Natural killer cell (primary cell): ENCODE results near the gene CDH11. TPM values are rescaled to one million over a fixed set of nuclear protein-coding genes. Genes with fewer than 3 reads are reported as not detected.

ENCODE experiments used
- ATAC-seq, 3 donors: fragments of 150-1000 bp in 2 of 3; fragments of 200-7000 bp in 1 of 3; cut with Tn5 transposase; 1 replicate in 1 of 3; 2 replicates in 2 of 3; pipeline ENCODE4 v1.10.0; 2021; ENCODE audit warnings: mild to moderate bottlenecking in 2 of 3, moderate library complexity in 2 of 3
- DNase-seq, 2 donors: peaks; one replicate each; pipeline versions ENCODE4 v3.0.0 to v3.0.0-alpha.2; 2013 to 2021; ENCODE audit warnings: mixed read lengths in 1 of 2
- H3K27ac ChIP-seq: one replicate; pipeline ENCODE4 v1.5.1; 2013; ENCODE audit warnings: mild to moderate bottlenecking, low read length
- H3K27me3 ChIP-seq: one replicate; pipeline ENCODE4 v1.6.1; 2013; ENCODE audit warnings: low read length; ENCODE audit not compliant: control insufficient read depth, insufficient read depth
- H3K36me3 ChIP-seq: one replicate; pipeline ENCODE4 v1.6.1; 2013; ENCODE audit warnings: low read length; ENCODE audit not compliant: control insufficient read depth, insufficient read depth
- H3K4me1 ChIP-seq: one replicate; pipeline ENCODE4 v1.6.1; 2013; ENCODE audit warnings: low read length; ENCODE audit not compliant: control insufficient read depth, insufficient read depth
- H3K4me3 ChIP-seq: one replicate; pipeline ENCODE4 v1.5.1; 2013; ENCODE audit warnings: low read length
- H3K9me3 ChIP-seq: one replicate; pipeline ENCODE4 v1.6.1; 2013; ENCODE audit warnings: low read length; ENCODE audit not compliant: control insufficient read depth, insufficient read depth
- H3K27ac Mint-ChIP-seq, 2 donors: one replicate each; pipeline ENCODE4 v1.8.0; 2022; ENCODE audit warnings: mild to moderate bottlenecking in 2 of 2, mixed read lengths in 2 of 2, moderate library complexity in 1 of 2
- H3K27me3 Mint-ChIP-seq, 2 donors: one replicate each; pipeline ENCODE4 v1.8.0; 2022; ENCODE audit warnings: low read depth in 2 of 2, mixed read lengths in 2 of 2
- H3K36me3 Mint-ChIP-seq: one replicate; pipeline ENCODE4 v1.8.0; 2022; ENCODE audit warnings: mixed read lengths
- H3K4me1 Mint-ChIP-seq, 2 donors: one replicate each; pipeline ENCODE4 v1.8.0; 2022; ENCODE audit warnings: mixed read lengths in 2 of 2
- H3K4me3 Mint-ChIP-seq: one replicate; pipeline ENCODE4 v1.8.0; 2022; ENCODE audit warnings: mild to moderate bottlenecking, moderate library complexity, mixed read lengths
- H3K9me3 Mint-ChIP-seq, 2 donors: one replicate each; pipeline ENCODE4 v1.8.0; 2022; ENCODE audit warnings: mixed read lengths in 2 of 2
- CTCF ChIP-seq: fragments of 200-600 bp; IDR thresholded peaks from one replicate; pipeline ENCODE4 v1.8.0; 2022; ENCODE audit warnings: antibody characterized with exemption
- WGBS: methylation state at CpG from one replicate; pipeline ENCODE4 v1.1.7; 2013; ENCODE audit warnings: missing lambda C conversion rate; ENCODE audit not compliant: insufficient coverage; 5-methylcytosine and 5-hydroxymethylcytosine counted together
- intact Hi-C: fragments of 100-400 bp; cut with micrococcal nuclease; formaldehyde crosslinking; loops from one replicate; pipeline ENCODE4 v1.14.2; 2022
- total RNA-seq, 4 donors: library from RNA; stranded (reverse); fragments of 120-200 nt in 1 of 4; gene quantifications; one replicate each; pipeline versions ENCODE4 v1.2.3 to v1.2.4, GENCODE V29; 2013 to 2022

CDH11 gene
- total RNA-seq, 3 donors from 2014 or later (not counting 1 experiment from before 2014, with no cell fraction given) = not detected

- H3K36me3 Mint-ChIP-seq = no peaks in the 10 kb centered on the region
- no peak overlapping the region for H3K4me3 Mint-ChIP-seq
- no peak for TF ChIP-seq CTCF
- H3K27ac Mint-ChIP-seq = no peak overlapping the region
- H3K4me1 ChIP-seq = no peaks in the 10 kb centered on the region
- peaks cover 14 to 18% of the 10 kb centered on the region in 2 donors for H3K9me3 Mint-ChIP-seq
- no peaks in the 10 kb centered on the region for H3K27me3 ChIP-seq
- H3K27ac ChIP-seq = no peak overlapping the region
- H3K36me3 ChIP-seq = no peaks in the 10 kb centered on the region
- WGBS = 91% methylated on average over 2 of the region's 2 CpGs
- DNase-seq (no peak), ATAC-seq (no peak)
- no peaks in the 10 kb centered on the region for H3K4me1 Mint-ChIP-seq
- H3K9me3 ChIP-seq = no peaks in the 10 kb centered on the region
- no peak overlapping the region for H3K4me3 ChIP-seq
- no peaks in the 10 kb centered on the region for H3K27me3 Mint-ChIP-seq
- intact Hi-C loops = no loop called here
These were observed 201.8 kb downstream of the CDH11 start for GRCh38 chr16:64919929-64920607.

- H3K36me3 ChIP-seq = no peaks in the 10 kb centered on the region
- H3K4me3 ChIP-seq = no peak overlapping the region
- H3K9me3 ChIP-seq = no peaks in the 10 kb centered on the region
- ATAC-seq (no peak), DNase-seq (no peak)
- Mint-ChIP-seq H3K27ac (no peak overlapping the region), H3K27me3 (no peaks in the 10 kb centered on the region), H3K36me3 (no peaks in the 10 kb centered on the region), H3K4me1 (no peaks in the 10 kb centered on the region), H3K4me3 (no peak overlapping the region), H3K9me3 (peaks cover 14 to 18% of the 10 kb centered on the region in 2 donors)
- no CpG with 5 or more reads among the region's 1 CpG for WGBS
- intact Hi-C loops = no loop called here
- no peaks in the 10 kb centered on the region for H3K27me3 ChIP-seq
- H3K4me1 ChIP-seq = no peaks in the 10 kb centered on the region
- TF ChIP-seq CTCF = no peak
- H3K27ac ChIP-seq = no peak overlapping the region
These were observed 202.7 kb downstream of the CDH11 start for GRCh38 chr16:64919141-64919540.

GRCh38 chr16:64916051-64916450, 205.8 kb downstream of the CDH11 start:
- no peaks in the 10 kb centered on the region for H3K4me1 Mint-ChIP-seq
- DNase-seq (no peak), ATAC-seq (no peak)
- Histone ChIP-seq H3K27ac (no peak overlapping the region), H3K27me3 (no peaks in the 10 kb centered on the region), H3K36me3 (no peaks in the 10 kb centered on the region), H3K9me3 (no peaks in the 10 kb centered on the region), H3K4me3 (no peak overlapping the region), H3K4me1 (no peaks in the 10 kb centered on the region)
- 69% methylated on average over 2 of the region's 2 CpGs for WGBS
- H3K36me3 Mint-ChIP-seq = no peaks in the 10 kb centered on the region
- H3K4me3 Mint-ChIP-seq = no peak overlapping the region
- H3K27ac Mint-ChIP-seq = no peak overlapping the region
- intact Hi-C loops = no loop called here
- no peak for TF ChIP-seq CTCF
- no peaks in the 10 kb centered on the region for H3K27me3 Mint-ChIP-seq
- peaks cover 10 to 13% of the 10 kb centered on the region in 2 donors for H3K9me3 Mint-ChIP-seq

- Histone ChIP-seq H3K4me1 (no peaks in the 10 kb centered on the region), H3K27ac (no peak overlapping the region), H3K4me3 (no peak overlapping the region), H3K36me3 (no peaks in the 10 kb centered on the region), H3K9me3 (no peaks in the 10 kb centered on the region), H3K27me3 (no peaks in the 10 kb centered on the region)
- no peaks in the 10 kb centered on the region for H3K4me1 Mint-ChIP-seq
- no peak for ATAC-seq
- no peak for TF ChIP-seq CTCF
- H3K27me3 Mint-ChIP-seq = no peaks in the 10 kb centered on the region
- intact Hi-C loops = no loop called here
- H3K9me3 Mint-ChIP-seq = peaks cover 3 to 6% of the 10 kb centered on the region in 2 donors
- no peak overlapping the region for H3K4me3 Mint-ChIP-seq
- DNase-seq = no peak
- H3K27ac Mint-ChIP-seq = no peak overlapping the region
- no peaks in the 10 kb centered on the region for H3K36me3 Mint-ChIP-seq
- WGBS = 62% methylated on average over 6 of the region's 6 CpGs
These were observed 211.5 kb downstream of the CDH11 start for GRCh38 chr16:64910356-64910755.
